Body of pancreas (tissue), 4 donors: ENCODE results near the gene SUZ12. TPM values are rescaled to one million over a fixed set of nuclear protein-coding genes. Genes with fewer than 3 reads are reported as not detected.
"Not testable (repeated sequence)": the region's sequence is repeated elsewhere in the genome, so short reads cannot be mapped to it uniquely, and the experiment has no call there.

Source experiments
- ATAC-seq: fragments of 150-250 bp; one replicate; pipeline ENCODE4 v1.9.1; 2016
- DNase-seq, 4 donors: peaks; one replicate each; pipeline ENCODE4 v3.0.0-alpha.2; 2019
- H3K27ac ChIP-seq, 4 donors: fragments of 200-600 bp; sonication (generic); 1 replicate in 3 of 4; 2 replicates in 1 of 4; pipeline versions ENCODE4 v1.5.1 to v1.6.1; 2016 to 2019; ENCODE audit warnings: mild to moderate bottlenecking in 1 of 4, mixed read lengths in 1 of 4, moderate library complexity in 1 of 4
- H3K27me3 ChIP-seq, 2 donors: fragments of 200-600 bp; sonication (generic); one replicate each; pipeline ENCODE4 v1.6.0; 2016; ENCODE audit warnings: mild to moderate bottlenecking in 1 of 2
- H3K36me3 ChIP-seq, 2 donors: fragments of 200-600 bp; sonication (generic); replicated peaks in 1 of 2; 2 replicates each; pipeline ENCODE4 v1.5.1; 2016; ENCODE audit warnings: low read depth in 2 of 2; ENCODE audit not compliant: insufficient read depth in 1 of 2
- H3K4me1 ChIP-seq: fragments of 200-600 bp; sonication (generic); one replicate; pipeline ENCODE4 v1.6.0; 2016
- H3K4me3 ChIP-seq, 2 donors: fragments of 200-600 bp; sonication (generic); 1 replicate in 1 of 2; 2 replicates in 1 of 2; pipeline ENCODE4 v1.5.1; 2016 to 2019
- H3K9me3 ChIP-seq, 3 donors: fragments of 200-600 bp; sonication (generic); 1 replicate in 2 of 3; 2 replicates in 1 of 3; pipeline ENCODE4 v1.5.1; 2016
- CTCF ChIP-seq, 7 experiments: fragments of 450-650 bp in 4 of 7; fragments of 200-600 bp in 3 of 7; sonication (generic) in 3 of 7; IDR thresholded peaks; one replicate each; pipeline ENCODE4 v1.5.1; 2016 to 2019; ENCODE audit warnings: antibody characterized with exemption in 7 of 7
- POLR2A ChIP-seq, 3 donors: fragments of 450-650 bp; IDR thresholded peaks; one replicate each; pipeline ENCODE4 v1.6.1; 2016; ENCODE audit warnings: antibody characterized with exemption in 3 of 3, mild to moderate bottlenecking in 2 of 3
- WGBS, 2 donors: methylation state at CpG; one replicate each; pipeline ENCODE4 v1.1.5; 2017; 5-methylcytosine and 5-hydroxymethylcytosine counted together
- intact Hi-C: fragments of 100-400 bp; cut with DNase I; formaldehyde crosslinking; loops from one replicate; pipeline ENCODE4 v1.15.1; 2023
- total RNA-seq, 2 donors: library from RNA; depleted of rRNA; stranded (reverse); fragments of >200 nt; gene quantifications; one replicate each; pipeline ENCODE4 v1.1.0, GENCODE V29; 2016

SUZ12 gene
- total RNA-seq, 2 donors from 2014 or later = 10.1 to 11.2 TPM

- Histone ChIP-seq H3K9me3 (no peaks in the 10 kb centered on the region), H3K4me3 (no peak overlapping the region), H3K27ac (no peak overlapping the region), H3K36me3 (no peaks in the 10 kb centered on the region), H3K4me1 (peaks cover 6% of the 10 kb centered on the region), H3K27me3 (no peaks in the 10 kb centered on the region)
- ATAC-seq (no peak), DNase-seq (peak; percentile 26 to 69 (median 44))
- intact Hi-C loops = no loop called here
- 5% methylated on average over 6 to 7 of the region's 7 CpGs for whole genome bisulfite sequencing, 2 donors
- no peak for TF ChIP-seq POLR2A (IDR thresholded peaks at IDR 0.05)
- TF ChIP-seq CTCF (IDR thresholded peaks at IDR 0.05) = no peak
Measured at GRCh38 chr17:31907342-31907962, 29.4 kb upstream of the SUZ12 start.

GRCh38 chr17:31908386-31908785, 28.4 kb upstream of the SUZ12 start:
- no peak for DNase-seq
- H3K27me3 ChIP-seq = no peaks in the 10 kb centered on the region
- intact Hi-C loops = no loop called here
- ATAC-seq = no peak
- TF ChIP-seq CTCF (IDR thresholded peaks at IDR 0.05) (no peak), POLR2A (IDR thresholded peaks at IDR 0.05) (no peak)
- H3K36me3 ChIP-seq = no peaks in the 10 kb centered on the region
- H3K27ac ChIP-seq = no peak overlapping the region
- H3K4me3 ChIP-seq = no peak overlapping the region
- no peaks in the 10 kb centered on the region for H3K9me3 ChIP-seq
- H3K4me1 ChIP-seq = peaks cover 6% of the 10 kb centered on the region

GRCh38 chr17:31912705-31913104, 24.1 kb upstream of the SUZ12 start:
- H3K36me3 ChIP-seq, H3K9me3 ChIP-seq, intact Hi-C loops, DNase-seq, H3K4me1 ChIP-seq, H3K4me3 ChIP-seq, ATAC-seq, H3K27ac ChIP-seq, H3K27me3 ChIP-seq: not testable (repeated sequence)
- 41 to 46% methylated on average over 6 of the region's 6 CpGs for WGBS, 2 donors
- TF ChIP-seq CTCF (IDR thresholded peaks at IDR 0.05) = peak in 2 of 7 experiments; percentile 22 to 26

GRCh38 chr17:31915456-31916100, 21.2 kb upstream of the SUZ12 start:
- TF ChIP-seq POLR2A (IDR thresholded peaks at IDR 0.05) (no peak), CTCF (IDR thresholded peaks at IDR 0.05) (no peak)
- Histone ChIP-seq H3K9me3 (no peaks in the 10 kb centered on the region), H3K4me3 (no peak overlapping the region), H3K4me1 (peaks cover 4% of the 10 kb centered on the region), H3K27me3 (no peaks in the 10 kb centered on the region), H3K27ac (no peak overlapping the region), H3K36me3 (no peaks in the 10 kb centered on the region)
- DNase-seq = no peak
- intact Hi-C loops = no loop called here
- no peak for ATAC-seq
- WGBS, 2 donors = 92 to 95% methylated on average over 3 of the region's 3 CpGs
